ENCODE measurements around the gene EEF1A1.

EEF1A1 gene

GRCh38 chr6:73477407-73477806, 43.4 kb downstream of the EEF1A1 start:
- DNase-seq (ENCODE audit: low read depth in 1 of 2, low spot score in 1 of 2), result no peak
- Histone ChIP-seq H3K4me3 (replicated peaks; ENCODE audit: insufficient read depth, low read length) (no peak overlapping the region), H3K27me3 (ENCODE audit: insufficient read depth, poor library complexity, severe bottlenecking) (no peaks in the 10 kb centered on the region), H3K27ac (replicated peaks) (no peak overlapping the region)
- TF ChIP-seq SPI1 (IDR thresholded peaks at IDR 0.05; ENCODE audit: borderline replicate concordance, low read depth) (no peak), REST (IDR thresholded peaks at IDR 0.05; ENCODE audit: insufficient replicate concordance, low read depth) (no peak), POLR2AphosphoS5 (IDR thresholded peaks at IDR 0.05; ENCODE audit: low read depth) (no peak), CTCF (IDR thresholded peaks at IDR 0.05; ENCODE audit: insufficient read depth, low read length) (no peak)

DNA sequence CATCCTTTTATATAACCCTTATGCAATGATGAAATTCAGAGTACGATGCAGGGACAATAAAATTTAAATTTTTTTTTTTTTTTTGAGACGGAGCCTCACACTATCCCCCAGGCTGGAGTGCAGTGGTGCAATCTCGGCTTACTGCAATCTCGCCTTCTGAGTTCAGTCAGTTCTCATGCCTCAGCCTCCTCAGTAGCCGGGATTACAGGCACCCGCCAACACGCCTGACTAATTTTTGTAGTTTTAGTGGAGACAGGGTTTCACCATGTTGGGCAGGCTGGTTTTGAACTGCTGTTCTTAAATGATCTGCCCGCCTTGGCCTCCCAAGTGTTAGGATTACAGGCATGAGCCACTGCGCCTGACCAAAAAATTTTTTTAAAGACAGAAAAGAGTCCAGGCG, 44.1 kb downstream of the EEF1A1 start:
- Histone ChIP-seq H3K27me3 (ENCODE audit: insufficient read depth, poor library complexity, severe bottlenecking) (no peaks in the 10 kb centered on the region), H3K4me3 (replicated peaks; ENCODE audit: insufficient read depth, low read length) (no peak overlapping the region), H3K27ac (replicated peaks) (no peak overlapping the region)
- TF ChIP-seq POLR2AphosphoS5 (IDR thresholded peaks at IDR 0.05; ENCODE audit: low read depth) (no peak), SPI1 (IDR thresholded peaks at IDR 0.05; ENCODE audit: borderline replicate concordance, low read depth) (no peak), REST (IDR thresholded peaks at IDR 0.05; ENCODE audit: insufficient replicate concordance, low read depth) (no peak), CTCF (IDR thresholded peaks at IDR 0.05; ENCODE audit: insufficient read depth, low read length) (no peak), GABPA (IDR thresholded peaks at IDR 0.05; ENCODE audit: low read depth) (no peak)
- no peak for DNase-seq (ENCODE audit: low read depth in 1 of 2, low spot score in 1 of 2)

DNA sequence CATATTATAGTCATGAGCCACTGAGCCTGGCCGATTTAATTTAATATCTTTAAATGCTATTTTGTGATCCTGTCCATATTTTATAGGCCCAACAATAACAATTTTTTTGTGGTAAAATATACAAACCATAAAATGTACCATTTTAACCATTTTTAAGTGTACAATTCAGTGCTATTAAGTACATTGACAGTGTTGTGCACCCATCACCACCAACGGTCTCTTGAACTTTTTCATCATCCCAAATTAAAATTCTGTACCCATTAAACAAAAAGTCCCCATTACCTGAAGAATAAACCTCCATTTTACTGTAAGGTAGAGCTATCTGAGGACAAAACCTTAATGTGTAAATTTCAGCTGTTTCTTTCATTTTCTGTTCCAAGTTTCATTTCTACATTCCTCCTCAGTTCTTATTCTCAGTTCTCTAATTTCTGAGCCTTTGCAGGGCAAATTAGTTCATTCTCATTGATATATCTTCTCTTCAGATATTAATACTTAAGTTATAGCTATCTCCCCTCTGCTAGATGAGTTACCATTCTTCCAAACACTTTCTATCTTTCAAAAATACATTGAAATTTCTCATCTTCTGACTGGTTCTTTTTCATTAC, 49.0 kb downstream of the EEF1A1 start:
- Histone ChIP-seq H3K27ac (replicated peaks) (no peak overlapping the region), H3K27me3 (ENCODE audit: insufficient read depth, poor library complexity, severe bottlenecking) (no peaks in the 10 kb centered on the region), H3K4me3 (replicated peaks; ENCODE audit: insufficient read depth, low read length) (no peak overlapping the region)
- no peak for DNase-seq (ENCODE audit: low read depth in 1 of 2, low spot score in 1 of 2)
- no peak for TF ChIP-seq GABPA (IDR thresholded peaks at IDR 0.05; ENCODE audit: low read depth)
- TF ChIP-seq CTCF (IDR thresholded peaks at IDR 0.05; ENCODE audit: insufficient read depth, low read length), result no peak
- no peak for TF ChIP-seq REST (IDR thresholded peaks at IDR 0.05; ENCODE audit: insufficient replicate concordance, low read depth)
- TF ChIP-seq SPI1 (IDR thresholded peaks at IDR 0.05; ENCODE audit: borderline replicate concordance, low read depth), result no peak
- TF ChIP-seq POLR2AphosphoS5 (IDR thresholded peaks at IDR 0.05; ENCODE audit: low read depth), result no peak

All from HL-60 (cell line).